Amniotic stem cell (primary cell): Measurements from ENCODE around the gene RGS6.

Source experiments
- DNase-seq: peaks from one replicate; lab custom pipeline; 2025; lab: John Stamatoyannopoulos, UW

Gene RGS6

GRCh38 chr14:72014486-72014885, 82.3 kb downstream of the RGS6 start:
- DNase-seq = no peak

- no peak for DNase-seq
Measured at GRCh38 chr14:72017290-72017689, 85.1 kb downstream of the RGS6 start.

GRCh38 chr14:72023128-72024042, 91.2 kb downstream of the RGS6 start:
- no peak for DNase-seq

- no peak for DNase-seq
Measured at GRCh38 chr14:72024043-72024407, 91.8 kb downstream of the RGS6 start.

- DNase-seq = no peak
Measured at GRCh38 chr14:72024504-72024903, 92.3 kb downstream of the RGS6 start.

GRCh38 chr14:72026536-72026935, 94.3 kb downstream of the RGS6 start:
- no peak for DNase-seq

- no peak for DNase-seq
Measured at GRCh38 chr14:72027061-72027460, 94.8 kb downstream of the RGS6 start.

GRCh38 chr14:72033365-72033764, 101.1 kb downstream of the RGS6 start:
- no peak for DNase-seq

GRCh38 chr14:72040528-72040927, 108.3 kb downstream of the RGS6 start:
- DNase-seq = no peak

GRCh38 chr14:72045271-72045670, 113.0 kb downstream of the RGS6 start:
- DNase-seq = no peak

- no peak for DNase-seq
Measured at GRCh38 chr14:72045885-72046284, 113.7 kb downstream of the RGS6 start.

- DNase-seq = no peak
Measured at GRCh38 chr14:72049462-72049861, 117.2 kb downstream of the RGS6 start.

- DNase-seq = no peak
Measured at GRCh38 chr14:72052356-72052755, 120.1 kb downstream of the RGS6 start.

GRCh38 chr14:72053651-72054050, 121.4 kb downstream of the RGS6 start:
- DNase-seq = no peak

GRCh38 chr14:72054911-72055310, 122.7 kb downstream of the RGS6 start:
- no peak for DNase-seq

- DNase-seq = no peak
Measured at GRCh38 chr14:72057701-72058285, 125.6 kb downstream of the RGS6 start.

GRCh38 chr14:72060460-72060859, 128.2 kb downstream of the RGS6 start:
- DNase-seq = no peak

GRCh38 chr14:72060917-72061316, 128.7 kb downstream of the RGS6 start:
- DNase-seq = no peak

- DNase-seq = no peak
Measured at GRCh38 chr14:72061718-72062117, 129.5 kb downstream of the RGS6 start.

- DNase-seq = no peak
Measured at GRCh38 chr14:72063761-72064282, 131.6 kb downstream of the RGS6 start.

- DNase-seq = no peak
Measured at GRCh38 chr14:72064501-72064900, 132.3 kb downstream of the RGS6 start.

GRCh38 chr14:72070458-72070857, 138.2 kb downstream of the RGS6 start:
- DNase-seq = no peak

GRCh38 chr14:72075649-72076334, 143.6 kb downstream of the RGS6 start:
- DNase-seq = no peak
